ENCODE measurements around the gene C21orf91. TPM values are rescaled to one million over a fixed set of nuclear protein-coding genes. Genes with fewer than 3 reads are reported as not detected.
"Not testable (repeated sequence)": the region's sequence is repeated elsewhere in the genome, so short reads cannot be mapped to it uniquely, and the experiment has no call there.

C21orf91 gene
- total RNA-seq, 1 donor = 44.2 TPM

DNA sequence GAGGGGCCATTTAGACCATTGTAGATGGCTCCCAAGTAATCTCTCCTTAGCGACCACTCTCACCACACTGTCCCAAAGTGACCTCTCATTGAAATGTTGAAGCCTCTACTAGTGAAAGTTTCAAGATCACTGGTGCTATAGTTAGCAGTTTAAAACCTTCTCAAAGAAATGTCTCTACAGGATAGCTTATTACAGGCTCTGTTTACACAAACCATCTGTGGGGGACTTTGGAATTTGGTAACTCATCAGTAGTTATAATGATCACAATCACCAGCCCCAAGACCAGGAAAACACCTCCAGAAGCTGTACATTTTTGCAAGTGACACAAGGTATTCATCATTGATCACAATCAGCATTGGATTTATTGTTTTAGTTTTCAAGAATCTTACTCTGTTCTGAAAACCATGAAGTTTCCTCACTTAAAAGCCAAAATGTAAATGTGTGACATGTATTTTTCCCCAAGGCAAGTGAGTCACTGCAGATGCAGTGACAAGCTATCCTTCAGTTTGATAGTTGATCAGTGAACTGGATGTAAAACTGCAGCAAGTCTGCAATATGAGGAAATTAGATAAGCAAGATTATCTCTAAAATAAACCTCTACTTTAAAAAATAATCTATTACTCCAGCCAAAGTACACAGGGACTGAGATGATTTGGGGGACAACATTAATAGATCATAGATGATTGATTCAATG, 41.9 kb downstream of the C21orf91 start:
- Histone ChIP-seq H3K9me3 (ENCODE audit: low read depth, low read length) (no peaks in the 10 kb centered on the region), H3K27me3 (ENCODE audit: insufficient read depth, low read length) (no peaks in the 10 kb centered on the region), H3K4me3 (ENCODE audit: low read length) (no peak overlapping the region), H3K4me1 (ENCODE audit: insufficient read depth, low read length) (peaks cover 48% of the 10 kb centered on the region)

DNA sequence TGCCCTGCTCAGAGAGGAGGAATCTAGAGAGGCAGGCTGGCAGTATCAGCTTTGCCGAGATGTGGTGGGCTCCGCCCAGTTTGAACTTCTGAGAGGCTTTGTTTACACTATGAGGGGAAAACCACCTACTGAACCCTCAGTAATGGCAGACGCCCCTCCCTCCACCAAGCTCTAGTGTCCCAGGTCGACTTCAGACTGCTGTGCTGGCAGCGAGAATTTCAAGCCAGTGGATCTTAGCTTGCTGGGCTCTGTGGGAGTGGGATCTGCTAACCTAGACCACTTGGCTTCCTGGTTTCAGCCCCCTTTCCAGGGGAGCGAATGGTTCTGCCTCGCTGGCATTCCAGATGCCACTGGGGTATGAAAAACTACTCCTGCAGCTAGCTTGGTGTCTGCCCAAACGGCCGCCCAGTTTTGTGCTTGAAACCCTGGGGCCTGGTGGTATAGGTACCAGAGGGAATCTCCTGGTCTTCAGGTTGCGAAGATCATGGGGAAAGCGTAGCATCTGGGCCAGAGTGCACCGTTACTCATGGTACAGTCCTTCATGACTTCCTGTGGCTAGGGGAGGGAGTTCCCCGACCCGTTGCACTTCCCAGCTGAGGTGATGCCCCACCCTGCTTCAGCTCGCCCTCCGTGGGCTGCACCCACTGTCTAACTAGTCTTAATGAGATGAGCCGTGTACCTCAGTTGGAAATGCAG, 43.6 kb downstream of the C21orf91 start:
- Histone ChIP-seq H3K27me3 (ENCODE audit: insufficient read depth, low read length) (no peaks in the 10 kb centered on the region), H3K4me3 (ENCODE audit: low read length) (no peak overlapping the region), H3K9me3 (ENCODE audit: low read depth, low read length) (no peaks in the 10 kb centered on the region), H3K4me1 (ENCODE audit: insufficient read depth, low read length) (peaks cover 31% of the 10 kb centered on the region)

DNA sequence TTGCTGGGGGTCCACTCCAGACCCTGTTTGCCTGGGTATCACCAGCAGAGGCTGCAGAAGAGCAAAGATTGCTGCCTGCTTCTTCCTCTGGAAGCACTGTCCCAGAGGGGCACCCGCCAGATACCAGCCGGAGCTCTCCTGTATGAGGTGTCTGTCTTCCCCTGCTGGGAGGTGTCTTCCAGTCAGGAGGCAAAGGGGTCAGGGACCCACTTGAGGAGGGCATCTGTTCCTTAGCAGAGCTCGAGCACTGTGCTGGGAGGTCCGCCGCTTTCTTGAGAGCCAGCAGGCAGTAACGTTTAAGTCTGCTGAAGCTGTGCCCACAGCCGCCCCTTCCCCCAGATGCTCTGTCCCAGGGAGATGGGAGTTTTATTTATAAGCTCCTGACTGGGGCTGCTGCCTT, 44.1 kb downstream of the C21orf91 start:
- H3K9me3 ChIP-seq (ENCODE audit: low read depth, low read length); H3K27me3 ChIP-seq (ENCODE audit: insufficient read depth, low read length); H3K4me3 ChIP-seq (ENCODE audit: low read length): not testable (repeated sequence)
- peaks cover 26% of the 10 kb centered on the region for H3K4me1 ChIP-seq (ENCODE audit: insufficient read depth, low read length)

DNA sequence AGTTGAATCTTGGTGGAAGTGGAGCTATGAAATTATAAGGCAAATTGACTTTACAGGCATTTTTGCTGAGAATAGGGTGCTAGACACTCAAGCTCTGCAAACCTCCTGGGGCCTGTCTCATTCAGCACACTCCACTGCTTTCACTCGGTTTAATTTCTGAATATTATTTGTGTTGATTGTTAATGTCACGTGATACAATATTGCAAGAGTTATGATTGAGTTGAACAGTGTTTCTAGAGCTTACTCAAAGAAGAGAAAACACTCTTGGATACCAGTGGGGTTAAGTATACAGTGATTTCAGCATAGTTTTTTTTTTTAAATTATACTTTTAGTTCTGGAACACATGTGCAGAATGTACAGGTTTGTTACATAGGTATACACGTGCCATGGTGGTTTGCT, 49.7 kb downstream of the C21orf91 start:
- Histone ChIP-seq H3K27me3 (ENCODE audit: insufficient read depth, low read length) (no peaks in the 10 kb centered on the region), H3K4me3 (ENCODE audit: low read length) (no peak overlapping the region), H3K9me3 (ENCODE audit: low read depth, low read length) (no peaks in the 10 kb centered on the region), H3K4me1 (ENCODE audit: insufficient read depth, low read length) (no peaks in the 10 kb centered on the region)

DNA sequence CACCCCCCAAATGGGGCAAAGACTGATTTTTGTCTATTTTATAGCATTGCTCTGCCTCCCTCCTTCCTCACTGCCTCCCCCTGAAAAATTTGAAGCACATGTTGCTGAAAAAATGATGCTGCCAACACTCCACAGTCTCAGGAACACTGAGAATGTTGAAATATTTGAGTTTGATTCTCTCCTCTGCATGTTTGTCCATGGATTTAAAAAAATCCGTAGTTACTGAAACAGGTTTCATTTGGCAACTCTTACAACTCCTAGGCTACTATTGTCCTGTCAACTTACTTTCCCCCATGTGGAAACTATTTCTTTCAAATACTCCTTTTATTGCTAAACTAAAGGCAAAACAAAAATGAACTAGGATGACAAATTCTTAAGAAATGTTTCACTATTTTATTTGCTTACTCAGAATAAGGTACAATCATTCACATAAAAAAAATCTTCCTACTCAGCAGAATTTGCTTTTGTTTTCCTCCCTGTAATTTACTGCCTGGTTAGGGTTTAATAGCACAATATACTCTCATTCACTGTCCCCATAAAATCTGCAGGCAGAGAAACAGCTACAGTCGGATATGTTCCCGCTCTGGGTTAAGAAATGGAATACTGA, 50.2 kb downstream of the C21orf91 start:
- Histone ChIP-seq H3K4me3 (ENCODE audit: low read length) (no peak overlapping the region), H3K4me1 (ENCODE audit: insufficient read depth, low read length) (no peaks in the 10 kb centered on the region), H3K27me3 (ENCODE audit: insufficient read depth, low read length) (no peaks in the 10 kb centered on the region), H3K9me3 (ENCODE audit: low read depth, low read length) (no peaks in the 10 kb centered on the region)

DNA sequence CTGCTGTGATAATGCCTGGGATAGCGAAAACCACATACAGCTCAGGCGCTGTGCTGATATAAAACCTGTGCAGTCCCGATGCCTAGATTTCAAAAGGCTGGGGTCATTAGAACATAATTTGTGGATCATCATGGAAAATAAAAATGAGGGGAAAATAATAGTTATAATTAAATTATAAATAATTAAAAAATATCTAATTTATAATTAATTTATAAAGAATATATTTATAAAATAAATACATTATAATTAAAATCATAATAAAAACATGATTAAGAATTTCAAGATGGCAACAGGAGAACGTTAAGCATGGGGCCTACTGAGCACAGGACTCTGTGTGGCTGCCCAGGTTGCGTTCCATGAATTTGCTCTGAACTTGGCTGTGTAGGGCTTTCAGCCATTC, 53.9 kb downstream of the C21orf91 start:
- no peaks in the 10 kb centered on the region for H3K9me3 ChIP-seq (ENCODE audit: low read depth, low read length)
- H3K4me1 ChIP-seq (ENCODE audit: insufficient read depth, low read length) = no peaks in the 10 kb centered on the region
- no peaks in the 10 kb centered on the region for H3K27me3 ChIP-seq (ENCODE audit: insufficient read depth, low read length)
- no peak overlapping the region for H3K4me3 ChIP-seq (ENCODE audit: low read length)

DNA sequence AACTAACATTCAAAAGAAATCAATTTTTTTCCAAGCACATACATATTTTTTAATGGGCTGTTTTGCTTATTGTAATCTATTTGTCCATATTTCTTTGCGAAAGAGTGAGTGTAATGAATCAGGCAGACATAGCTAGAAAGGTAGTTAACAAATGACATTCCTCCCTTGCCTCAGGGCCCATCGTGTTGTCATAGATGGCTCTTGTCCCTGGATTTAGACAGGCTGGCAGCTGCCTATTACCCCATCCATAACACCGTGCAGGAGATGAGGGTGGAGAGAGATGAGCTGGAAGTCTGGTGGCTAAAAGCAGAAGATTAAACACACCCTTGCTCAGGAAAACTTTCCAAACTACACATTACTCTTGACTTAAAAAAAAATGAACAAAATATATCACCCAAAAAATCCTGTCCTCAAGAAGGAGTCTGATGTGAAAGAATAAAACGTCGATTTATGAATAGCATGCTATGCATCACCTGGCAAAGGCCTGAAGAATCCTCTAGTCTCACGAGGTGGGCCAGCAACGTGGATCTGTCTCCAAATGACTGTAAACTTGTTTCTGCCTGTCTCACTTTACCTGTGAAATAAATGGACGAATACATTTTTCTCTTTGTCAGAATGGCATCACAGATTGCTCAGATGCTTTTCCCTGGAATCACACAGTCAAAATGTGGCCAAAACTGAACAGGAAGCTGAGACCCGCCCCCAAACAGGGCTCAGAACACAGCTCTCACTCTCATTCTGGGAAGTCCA, 55.7 kb downstream of the C21orf91 start:
- H3K4me3 ChIP-seq (ENCODE audit: low read length) = no peak overlapping the region
- peaks cover 7% of the 10 kb centered on the region for H3K4me1 ChIP-seq (ENCODE audit: insufficient read depth, low read length)
- no peaks in the 10 kb centered on the region for H3K9me3 ChIP-seq (ENCODE audit: low read depth, low read length)
- H3K27me3 ChIP-seq (ENCODE audit: insufficient read depth, low read length) = no peaks in the 10 kb centered on the region

DNA sequence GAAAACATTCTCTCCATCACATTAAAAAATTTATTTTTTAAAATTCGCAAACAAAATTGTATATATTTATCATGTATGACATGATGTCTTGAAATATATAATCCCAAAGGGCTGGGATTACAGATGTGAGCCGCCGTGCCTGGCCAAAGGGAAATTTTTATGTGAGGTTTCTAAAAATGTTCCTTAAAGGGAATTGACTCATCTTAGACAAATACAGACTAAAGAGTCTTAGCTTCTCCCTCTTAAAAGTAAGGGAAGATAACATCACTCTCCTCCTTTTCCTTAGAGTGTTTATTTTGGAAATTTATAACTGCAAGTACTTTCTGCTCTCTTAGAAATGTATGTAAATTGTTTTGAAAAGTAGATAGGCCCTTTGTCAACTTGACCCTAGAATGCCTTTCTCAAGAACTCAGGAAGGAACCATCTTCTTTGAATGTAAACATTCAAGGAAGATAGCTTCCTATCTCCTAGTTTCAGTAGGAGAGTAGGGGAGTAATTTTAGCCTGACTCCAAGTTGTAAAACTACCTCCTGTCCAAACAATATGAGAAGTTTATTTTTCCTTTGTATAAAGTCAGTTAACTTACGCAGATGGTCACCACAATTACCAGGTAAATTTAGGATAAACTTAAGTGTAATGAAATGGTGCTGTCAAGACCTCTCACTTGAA, 59.5 kb downstream of the C21orf91 start:
- Histone ChIP-seq H3K9me3 (ENCODE audit: low read depth, low read length) (no peaks in the 10 kb centered on the region), H3K4me3 (ENCODE audit: low read length) (no peak overlapping the region), H3K27me3 (ENCODE audit: insufficient read depth, low read length) (no peaks in the 10 kb centered on the region), H3K4me1 (ENCODE audit: insufficient read depth, low read length) (peaks cover 10% of the 10 kb centered on the region)

DNA sequence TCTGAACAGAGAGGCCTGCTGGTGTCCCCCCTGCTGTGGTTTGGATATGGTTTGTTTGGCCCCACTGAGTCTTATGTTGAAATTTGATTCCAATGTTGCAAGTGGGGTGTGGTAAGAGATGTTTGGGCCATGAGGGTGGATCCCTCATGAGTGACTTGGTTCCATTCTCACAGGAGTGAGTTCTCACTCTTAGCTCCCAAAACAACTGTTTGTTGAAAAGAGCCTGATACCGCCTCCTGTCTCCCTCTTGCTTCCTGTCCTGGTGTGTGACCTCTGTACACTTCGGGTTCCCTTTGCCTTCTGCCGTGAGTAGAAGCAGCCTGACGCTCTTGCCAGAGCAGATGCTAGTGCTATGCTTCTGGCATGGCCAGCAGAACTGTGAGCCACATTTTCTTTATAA, 60.5 kb downstream of the C21orf91 start:
- H3K4me3 ChIP-seq (ENCODE audit: low read length) = no peak overlapping the region
- no peaks in the 10 kb centered on the region for H3K27me3 ChIP-seq (ENCODE audit: insufficient read depth, low read length)
- peaks cover 11% of the 10 kb centered on the region for H3K4me1 ChIP-seq (ENCODE audit: insufficient read depth, low read length)
- H3K9me3 ChIP-seq (ENCODE audit: low read depth, low read length) = no peaks in the 10 kb centered on the region

DNA sequence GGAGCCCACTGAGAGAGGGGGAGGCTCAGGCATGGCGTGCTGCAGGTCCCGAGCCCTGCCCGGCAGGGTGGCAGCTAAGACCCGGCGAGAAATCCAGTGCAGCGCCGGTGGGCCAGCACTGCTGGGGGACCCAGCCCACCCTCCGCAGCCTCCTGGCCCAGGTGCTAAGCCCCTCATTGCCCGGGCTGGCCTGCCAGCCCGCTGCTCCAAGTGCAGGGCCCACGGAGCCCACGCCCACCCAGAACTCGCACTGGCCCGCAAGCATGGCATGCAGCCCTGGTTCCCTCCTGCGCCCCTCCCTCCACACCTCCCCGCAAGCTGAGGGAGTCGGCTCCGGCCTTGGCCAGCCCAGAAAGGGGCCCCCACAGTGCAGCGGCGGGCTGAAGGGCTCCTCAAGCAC, 61.5 kb downstream of the C21orf91 start:
- H3K9me3 ChIP-seq (ENCODE audit: low read depth, low read length) = no peaks in the 10 kb centered on the region
- peaks cover 17% of the 10 kb centered on the region for H3K4me1 ChIP-seq (ENCODE audit: insufficient read depth, low read length)
- no peaks in the 10 kb centered on the region for H3K27me3 ChIP-seq (ENCODE audit: insufficient read depth, low read length)
- H3K4me3 ChIP-seq (ENCODE audit: low read length) = no peak overlapping the region

DNA sequence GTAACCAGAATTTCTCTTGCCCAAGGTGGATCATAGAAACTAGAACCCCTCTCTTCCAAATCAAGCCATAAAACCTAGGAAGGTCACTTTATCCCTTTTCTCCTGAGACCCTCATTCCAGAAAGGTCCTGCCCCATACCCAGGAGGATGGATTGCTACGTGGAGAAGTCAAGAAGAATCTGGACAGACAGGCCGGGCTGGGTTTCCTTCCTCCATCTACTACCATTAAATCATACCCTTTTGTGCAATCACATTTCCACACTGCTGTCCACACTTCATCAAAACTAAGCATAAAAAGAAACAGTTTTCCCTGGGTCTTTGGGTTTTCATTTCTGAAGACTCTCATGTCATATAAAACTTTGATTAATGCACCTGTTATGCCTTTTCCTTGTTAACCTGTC, 65.4 kb downstream of the C21orf91 start:
- H3K4me1 ChIP-seq (ENCODE audit: insufficient read depth, low read length) = peaks cover 13% of the 10 kb centered on the region
- H3K9me3 ChIP-seq (ENCODE audit: low read depth, low read length) = no peaks in the 10 kb centered on the region
- H3K4me3 ChIP-seq (ENCODE audit: low read length) = no peak overlapping the region
- H3K27me3 ChIP-seq (ENCODE audit: insufficient read depth, low read length) = no peaks in the 10 kb centered on the region

DNA sequence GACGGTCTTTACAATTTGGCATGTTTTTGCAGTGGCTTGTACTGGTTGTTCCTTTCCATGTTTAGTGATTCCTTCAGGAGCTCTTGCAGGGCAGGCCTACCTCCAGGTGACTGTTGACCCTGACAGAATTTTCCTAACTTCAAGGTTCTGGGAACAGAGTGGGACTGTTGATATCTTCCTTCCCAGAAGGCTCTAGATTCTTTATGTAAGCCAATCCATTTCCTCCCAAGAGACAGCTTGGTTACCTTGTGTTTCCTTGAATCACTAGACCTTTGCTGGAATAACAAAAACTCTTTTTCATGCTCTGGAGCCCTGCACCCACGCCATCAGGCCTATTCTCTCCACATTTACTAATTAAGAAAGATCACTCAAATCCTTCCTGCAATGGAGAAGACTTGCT, 67.0 kb downstream of the C21orf91 start:
- Histone ChIP-seq H3K4me1 (ENCODE audit: insufficient read depth, low read length) (peaks cover 7% of the 10 kb centered on the region), H3K4me3 (ENCODE audit: low read length) (no peak overlapping the region), H3K27me3 (ENCODE audit: insufficient read depth, low read length) (no peaks in the 10 kb centered on the region), H3K9me3 (ENCODE audit: low read depth, low read length) (no peaks in the 10 kb centered on the region)

DNA sequence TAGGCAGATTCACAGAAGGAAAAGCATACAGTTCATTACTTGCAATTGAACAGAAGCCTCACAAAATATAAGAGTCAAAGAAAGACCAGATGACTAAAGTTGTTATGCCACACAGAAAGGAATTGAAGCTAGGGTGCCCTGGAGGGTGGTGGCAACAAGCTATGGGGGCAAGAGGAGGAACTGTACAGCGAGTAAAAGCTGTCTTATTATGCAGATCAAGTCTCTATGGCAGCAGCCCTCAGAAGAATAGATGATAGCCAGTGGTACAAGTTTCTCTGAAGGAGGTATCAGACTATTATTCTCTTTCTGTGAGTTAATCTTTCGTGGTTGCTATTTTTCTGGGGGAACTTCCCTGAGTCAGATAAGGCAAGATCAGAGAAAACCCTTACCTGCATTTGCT, 72.2 kb downstream of the C21orf91 start:
- Histone ChIP-seq H3K4me1 (ENCODE audit: insufficient read depth, low read length) (no peaks in the 10 kb centered on the region), H3K9me3 (ENCODE audit: low read depth, low read length) (no peaks in the 10 kb centered on the region), H3K4me3 (ENCODE audit: low read length) (no peak overlapping the region), H3K27me3 (ENCODE audit: insufficient read depth, low read length) (no peaks in the 10 kb centered on the region)

DNA sequence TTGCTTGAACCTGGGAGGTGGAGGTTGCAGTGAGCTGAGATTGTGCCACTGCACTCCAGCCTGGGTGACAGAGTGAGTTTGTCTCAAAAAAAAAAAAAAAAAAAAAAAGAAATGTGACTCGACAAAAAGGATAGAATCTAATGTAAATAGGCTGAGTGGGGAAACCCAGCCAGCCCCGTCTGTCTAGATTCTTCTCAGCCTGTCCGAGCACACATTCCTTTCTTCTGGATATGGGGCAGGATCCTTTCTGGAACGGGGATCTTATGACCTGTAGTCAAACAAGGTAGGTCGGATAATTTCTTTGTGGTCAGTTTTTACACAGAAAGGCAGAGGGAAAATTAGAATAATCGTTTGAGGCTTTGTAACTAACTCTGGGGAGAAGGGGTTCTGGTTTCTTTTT, 74.1 kb downstream of the C21orf91 start:
- H3K4me3 ChIP-seq (ENCODE audit: low read length) = no peak overlapping the region
- no peaks in the 10 kb centered on the region for H3K9me3 ChIP-seq (ENCODE audit: low read depth, low read length)
- no peaks in the 10 kb centered on the region for H3K4me1 ChIP-seq (ENCODE audit: insufficient read depth, low read length)
- H3K27me3 ChIP-seq (ENCODE audit: insufficient read depth, low read length) = no peaks in the 10 kb centered on the region

Measured in mononuclear cell (primary cell).